ENCODE measurements around the gene EHD4. TPM values are rescaled to one million over a fixed set of nuclear protein-coding genes. Genes with fewer than 3 reads are reported as not detected.

Gene EHD4
- total RNA-seq, 1 experiment from 2014 or later: 15.5 TPM

DNA sequence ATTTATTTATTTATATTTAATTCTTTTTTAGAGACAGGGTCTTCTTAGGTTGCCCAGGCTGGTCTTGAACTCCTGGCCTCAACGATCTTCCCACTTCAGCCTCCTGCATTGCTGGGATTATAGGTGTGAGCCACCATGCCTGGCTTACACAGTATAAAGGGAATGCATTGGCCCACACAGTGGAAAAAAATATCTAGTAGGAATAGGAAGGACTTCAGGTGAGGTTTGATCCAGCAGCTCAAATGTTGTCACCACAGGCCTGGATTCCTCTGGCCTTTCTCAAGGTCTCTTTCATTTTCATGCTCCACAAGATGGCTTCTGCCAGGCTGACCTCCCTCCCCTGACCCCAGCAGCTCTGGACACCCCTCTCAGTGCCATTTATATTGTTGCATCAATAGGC is 76.4 kb downstream of the EHD4 start:
- DNase-seq (ENCODE audit: low spot score): no peak

DNA sequence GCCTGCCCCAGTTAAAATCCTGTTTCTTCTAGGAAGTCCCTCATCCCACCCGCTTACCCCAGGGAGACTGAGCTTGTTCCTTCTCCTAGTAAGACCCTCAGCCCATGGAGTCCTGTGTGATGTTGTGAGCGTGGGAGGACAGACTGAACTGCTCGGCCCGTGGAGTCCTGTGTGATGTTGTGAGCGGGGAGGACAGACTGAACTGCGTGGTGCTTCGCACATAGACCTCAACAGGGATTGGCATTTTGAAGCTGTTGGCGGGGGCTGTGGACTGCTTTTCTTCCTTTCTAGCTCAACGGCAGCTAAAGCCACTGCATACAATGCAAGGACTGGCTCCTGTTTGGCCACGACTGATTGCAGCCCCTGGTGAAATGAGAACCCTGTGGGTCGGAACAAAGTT is 76.9 kb downstream of the EHD4 start:
- no peak for DNase-seq (ENCODE audit: low spot score)

DNA sequence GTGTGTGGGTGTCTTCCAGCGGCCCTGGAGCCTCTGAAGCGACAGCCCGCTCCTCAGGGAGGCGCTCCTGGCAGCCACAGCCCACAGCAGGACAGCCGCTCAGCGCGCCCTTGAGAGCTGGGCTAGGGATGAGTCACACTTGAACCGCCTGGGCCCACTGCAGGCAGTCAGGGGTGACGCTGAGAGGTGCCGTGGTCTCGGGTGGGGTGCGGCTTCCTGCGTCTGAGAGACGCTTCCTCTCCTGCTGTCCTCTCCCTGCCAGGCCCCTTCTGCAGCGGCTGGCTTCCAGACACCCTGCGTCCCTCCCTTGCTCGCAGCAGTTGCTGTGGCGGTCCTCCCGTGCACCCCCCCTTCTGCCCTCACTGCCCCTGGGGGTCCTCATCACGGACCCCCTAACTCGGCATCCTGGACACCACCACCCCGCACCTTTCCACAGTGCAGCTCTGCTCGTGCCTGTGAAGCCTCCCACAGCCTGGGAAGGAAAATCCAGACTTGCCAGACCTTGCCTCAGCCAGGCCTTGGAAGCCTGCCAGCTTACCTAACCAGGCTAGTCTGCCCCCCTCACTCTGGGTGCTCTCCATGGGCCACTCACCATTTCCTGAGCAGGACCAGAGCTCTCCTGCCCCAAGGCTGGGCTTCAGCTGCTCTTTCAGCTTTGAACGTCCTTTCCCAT is 77.4 kb downstream of the EHD4 start:
- peak; percentile 84 for DNase-seq (ENCODE audit: low spot score)

DNA sequence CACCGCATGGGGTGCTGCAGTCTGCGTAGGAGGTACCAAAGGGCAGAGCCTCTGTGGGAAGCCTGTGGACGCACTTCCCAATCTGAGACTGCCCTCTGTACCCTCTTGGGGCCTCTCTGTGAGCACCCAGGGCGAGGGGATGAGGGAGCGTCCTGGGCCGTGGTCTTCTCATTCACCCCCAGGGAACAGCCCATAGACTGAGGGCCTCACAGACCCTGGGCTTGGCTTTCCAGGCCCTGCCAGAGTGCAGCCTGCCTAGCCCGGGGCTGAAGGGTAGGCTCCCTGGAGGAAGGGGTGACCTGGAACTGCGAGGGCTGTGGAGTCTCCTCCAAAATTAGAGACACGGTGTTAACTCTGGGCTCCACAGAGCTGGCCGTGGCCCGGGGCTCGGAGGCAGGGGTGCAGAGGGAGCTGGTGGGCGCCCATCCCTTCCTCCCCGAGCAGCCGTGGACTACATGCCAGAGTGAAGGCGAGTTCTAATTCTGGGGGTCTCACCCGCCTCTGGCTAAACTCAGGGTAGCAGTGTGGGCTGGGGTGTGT is 78.0 kb downstream of the EHD4 start:
- DNase-seq (ENCODE audit: low spot score): no peak

DNA sequence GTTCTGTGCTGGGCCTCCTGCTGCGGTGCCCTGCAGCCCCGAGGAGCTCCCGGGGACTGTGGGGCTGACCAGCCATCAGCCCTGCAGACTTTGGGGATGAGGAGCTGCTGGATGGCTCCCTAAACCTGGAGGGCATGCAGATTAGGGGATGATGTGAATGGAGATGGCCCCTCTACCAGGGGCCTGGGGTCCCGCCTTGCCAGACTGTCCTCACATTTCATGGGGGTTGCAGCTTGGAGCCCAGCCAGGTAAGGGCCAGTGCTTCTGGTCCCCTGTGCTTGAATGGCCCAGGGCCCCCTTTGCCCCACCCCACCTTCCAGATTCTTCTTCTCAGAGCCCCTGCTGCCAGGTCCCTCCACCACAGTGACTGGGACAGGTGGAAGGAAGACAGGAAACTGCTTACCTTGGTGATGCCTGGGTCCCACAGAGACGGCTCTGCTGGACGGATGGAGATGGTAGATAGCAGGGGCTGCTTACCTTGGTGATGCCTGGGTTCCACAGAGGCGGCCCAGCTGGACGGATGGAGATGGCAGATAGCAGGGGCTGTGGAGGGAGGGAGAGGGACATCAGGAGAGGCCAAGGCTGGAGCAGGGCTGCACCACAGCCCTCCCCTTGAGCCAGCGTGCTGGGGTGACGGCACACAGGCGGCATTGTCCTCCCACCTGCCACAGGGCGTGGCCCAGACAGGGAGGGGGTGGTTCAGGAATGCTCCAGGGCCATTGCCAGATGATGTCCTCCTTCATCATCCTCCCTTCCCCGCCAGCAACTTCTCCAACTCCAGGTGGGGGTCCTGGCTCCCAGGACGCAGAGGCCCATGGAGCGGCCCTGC is 78.7 kb downstream of the EHD4 start, which contains the start of gene SPTBN5:
Gene SPTBN5 (minus strand): TSS at position 632 of the 829 bp plus-strand sequence. CDS start 556 bp downstream, at position 76.
- peak; percentile 27 for DNase-seq (ENCODE audit: low spot score)

DNA sequence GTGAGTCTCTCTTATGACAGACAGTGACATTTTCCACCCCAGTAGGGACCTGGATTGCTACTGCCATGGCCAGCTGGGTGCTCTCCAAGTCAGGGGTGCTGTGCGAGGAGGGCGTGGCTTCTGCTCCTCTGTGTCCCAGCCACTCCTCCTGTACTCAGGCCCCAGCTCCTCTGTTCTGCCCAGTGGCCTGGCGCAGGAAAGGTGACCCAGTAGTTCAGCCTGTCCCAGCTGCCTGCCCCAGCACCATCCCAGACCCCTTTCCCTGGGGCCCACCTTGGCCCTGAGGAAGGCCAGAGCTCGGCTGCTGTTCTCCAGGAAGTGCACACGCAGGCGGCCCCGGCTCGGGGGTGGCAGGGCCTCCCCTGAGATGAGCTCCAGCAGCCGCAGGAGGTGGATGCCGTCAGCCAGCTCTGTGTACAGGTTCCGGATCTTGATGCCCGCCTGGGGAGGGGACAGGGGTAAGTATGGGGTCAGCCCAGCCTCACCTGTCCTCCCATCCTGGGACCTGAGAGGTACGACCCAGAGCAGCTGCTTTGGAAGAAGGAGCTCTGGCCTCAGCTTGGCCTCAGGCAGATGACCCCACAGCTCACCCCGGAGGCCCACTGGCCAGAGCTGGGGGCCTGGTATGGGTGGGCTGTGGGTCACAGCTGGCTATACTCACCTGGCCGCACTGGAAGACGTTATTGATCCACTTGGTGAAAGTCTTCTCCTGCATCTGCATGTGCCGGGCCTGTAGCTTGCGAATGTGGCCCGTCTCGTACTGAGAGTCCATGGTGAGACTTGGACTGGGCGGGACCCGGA is 79.5 kb downstream of the EHD4 start:
- no peak for DNase-seq (ENCODE audit: low spot score)

DNA sequence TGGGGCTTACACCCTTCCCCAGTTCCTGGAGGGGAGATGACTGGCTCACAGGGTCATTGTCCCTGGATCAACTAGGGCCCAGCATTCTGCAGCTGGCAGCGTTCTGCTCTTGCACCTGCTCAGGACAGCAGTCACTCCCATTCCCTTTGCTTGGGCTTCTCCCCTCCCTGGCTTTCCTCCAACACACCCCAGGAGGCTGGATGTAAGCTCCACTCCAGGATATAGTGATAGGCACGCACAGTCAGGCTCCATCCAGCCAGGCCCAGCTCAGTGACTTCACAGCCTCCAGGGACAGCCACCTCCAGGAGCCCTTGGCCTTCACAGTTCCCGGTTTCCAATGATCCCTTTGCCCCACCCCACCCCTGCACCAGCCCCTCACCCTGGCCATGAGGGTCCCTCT is 80.4 kb downstream of the EHD4 start:
- DNase-seq (ENCODE audit: low spot score): no peak

DNA sequence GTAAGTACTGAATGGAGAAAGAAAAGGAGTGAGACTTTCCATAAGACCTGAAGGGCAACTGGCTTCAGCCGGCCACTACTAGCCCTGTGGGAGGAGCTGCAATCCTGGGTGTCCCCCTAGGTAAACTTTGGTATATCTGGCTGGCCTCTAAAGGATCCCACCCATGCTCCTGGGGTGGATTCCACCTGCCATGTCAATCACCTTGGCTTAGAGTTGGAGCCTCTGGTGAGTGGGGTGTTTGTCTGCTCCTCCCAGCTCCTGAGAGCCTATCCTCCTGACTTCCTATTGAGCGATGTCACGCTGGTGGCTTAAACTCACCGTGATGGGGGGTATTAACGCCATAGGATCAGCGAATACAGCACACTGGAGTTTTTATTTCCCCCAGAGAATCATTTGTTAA is 81.1 kb downstream of the EHD4 start:
- DNase-seq (ENCODE audit: low spot score): no peak

DNA sequence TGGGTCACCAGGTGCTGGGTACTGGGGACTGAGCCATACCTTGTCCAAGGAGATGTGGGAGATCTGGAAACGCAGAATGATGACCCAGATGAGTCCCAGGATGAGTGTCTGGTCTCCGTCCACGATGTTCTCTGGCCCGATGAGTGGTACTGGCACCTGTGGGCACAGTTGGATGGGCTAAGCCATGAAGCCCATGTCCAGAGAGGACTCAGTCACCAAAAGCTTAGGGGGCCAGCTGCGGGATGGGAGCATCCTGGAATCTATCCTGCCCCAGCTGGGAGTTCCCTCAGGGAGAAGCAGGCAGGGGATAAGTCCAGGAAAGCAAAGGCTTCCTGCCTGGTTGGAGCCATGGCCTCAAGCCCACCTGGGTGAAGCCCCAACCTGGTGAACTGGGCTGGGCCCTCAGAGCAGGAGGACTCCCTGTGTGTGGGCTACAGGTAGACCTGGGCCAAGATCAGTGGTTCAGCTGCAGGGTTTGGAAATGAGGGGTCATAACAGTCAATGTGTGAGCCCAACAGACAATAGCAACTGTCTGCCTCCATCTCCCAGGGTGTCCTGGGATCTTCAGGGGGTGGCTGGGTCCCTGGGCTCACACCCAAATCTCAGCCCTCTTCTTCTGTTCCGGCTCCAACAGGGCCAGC is 82.2 kb downstream of the EHD4 start:
- no peak for DNase-seq (ENCODE audit: low spot score)

DNA sequence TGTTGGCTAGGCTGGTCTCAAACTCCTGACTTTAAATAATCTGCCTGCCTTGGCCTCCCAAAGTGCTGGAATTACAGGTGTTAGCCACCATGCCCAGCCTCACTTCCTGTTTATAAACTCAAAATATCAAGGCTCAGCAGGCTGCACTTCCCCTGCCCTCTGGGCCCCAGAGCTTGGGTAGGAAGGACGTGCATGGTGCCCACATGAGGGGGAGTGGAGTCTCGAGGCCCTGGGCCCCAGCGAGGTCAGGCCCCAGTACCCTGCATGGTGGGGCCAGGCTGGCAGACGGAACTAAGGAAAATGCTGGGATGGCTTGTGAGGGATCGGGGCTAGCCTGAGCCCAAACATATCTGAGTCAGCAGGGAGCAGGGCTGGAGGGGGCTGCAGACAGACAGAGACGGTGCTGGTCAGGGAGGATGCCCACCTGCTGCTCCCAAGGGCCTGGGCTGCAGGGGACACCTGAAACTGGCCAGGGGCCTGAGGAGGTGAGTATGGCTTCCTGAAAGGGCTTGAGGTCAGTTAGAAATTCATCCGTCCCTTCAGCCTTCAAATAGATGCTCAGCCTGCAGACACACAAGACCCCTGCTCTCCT is 83.6 kb downstream of the EHD4 start:
- no peak for DNase-seq (ENCODE audit: low spot score)

DNA sequence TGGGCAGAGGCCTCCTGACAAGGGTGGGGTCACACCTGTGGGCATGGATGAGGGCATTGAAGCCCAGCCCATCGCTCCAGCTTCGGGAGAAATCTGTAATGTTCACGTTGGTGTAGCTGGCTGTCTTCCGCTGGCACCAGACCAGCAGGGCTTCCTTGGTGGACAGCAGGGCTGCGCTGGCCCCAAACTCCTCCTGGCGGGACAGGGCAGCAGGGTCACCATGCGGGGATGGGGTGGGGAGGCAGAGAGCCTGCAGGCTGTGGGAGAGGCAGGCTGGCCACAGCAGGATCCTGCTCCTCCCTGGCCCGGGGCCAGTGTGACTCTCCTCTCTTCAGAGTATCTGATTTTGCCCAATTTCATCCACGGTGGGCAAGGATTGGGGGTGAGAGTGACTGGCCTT is 84.5 kb downstream of the EHD4 start:
- no peak for DNase-seq (ENCODE audit: low spot score)

DNA sequence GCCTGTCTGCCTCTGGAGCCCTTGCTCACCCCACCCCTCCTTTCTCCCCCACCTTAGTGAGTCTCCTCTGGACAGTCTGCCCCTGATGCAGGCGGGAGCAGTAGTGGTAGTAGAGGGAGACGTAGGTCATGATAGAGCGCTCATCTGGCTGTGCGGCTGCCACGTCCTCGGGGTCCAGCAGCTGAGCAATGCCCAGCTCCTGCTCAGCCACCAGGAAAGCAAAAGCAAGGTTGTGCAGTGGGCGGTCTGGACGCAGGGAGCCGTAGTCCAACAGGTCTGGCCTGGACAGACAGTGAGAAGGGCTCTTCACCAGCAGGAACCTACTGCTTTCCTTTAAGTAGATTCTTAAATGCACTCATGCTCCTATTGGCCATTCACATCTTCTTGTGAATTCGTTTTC is 85.2 kb downstream of the EHD4 start:
- DNase-seq (ENCODE audit: low spot score): no peak

DNA sequence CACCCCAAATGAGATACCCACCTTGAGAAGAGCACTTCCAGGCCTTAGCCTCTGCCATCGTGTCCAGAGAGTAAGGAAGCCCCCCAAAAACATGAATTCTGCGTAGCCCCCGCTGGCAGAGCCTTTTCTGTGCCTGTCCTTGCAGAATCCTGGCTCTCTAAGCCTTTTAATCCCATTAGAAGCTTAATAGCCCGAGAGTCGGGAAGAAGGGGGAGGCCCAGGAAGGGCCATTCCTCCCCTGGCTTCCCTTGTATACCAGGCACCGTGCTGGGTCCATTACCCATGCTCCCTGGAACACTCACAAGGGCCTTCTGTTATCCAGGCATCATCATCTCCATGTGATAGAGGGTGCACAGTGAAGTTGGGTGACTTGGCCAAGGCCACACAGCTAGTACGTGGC is 85.6 kb downstream of the EHD4 start:
- DNase-seq (ENCODE audit: low spot score): no peak

DNA sequence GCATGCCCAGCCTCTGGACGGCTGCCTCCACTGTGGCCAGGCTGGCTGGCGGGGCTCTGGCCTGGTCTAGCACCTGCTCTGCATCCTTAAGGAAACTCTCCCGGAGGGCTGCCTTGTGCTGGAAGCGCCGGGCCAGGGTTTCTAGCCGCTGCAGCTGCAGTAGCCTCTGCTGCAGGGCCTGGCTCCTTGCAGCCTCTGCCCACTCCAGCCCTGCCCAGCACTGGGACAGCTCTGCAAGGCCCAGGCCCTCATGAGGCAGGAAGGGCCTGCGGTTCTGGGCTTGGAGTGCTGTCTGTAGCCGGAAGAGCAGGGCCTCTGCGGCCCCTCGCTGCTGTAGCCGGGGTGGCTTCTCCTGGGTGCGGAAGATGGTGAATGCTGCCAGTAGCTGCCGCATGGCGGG is 86.5 kb downstream of the EHD4 start:
- no peak for DNase-seq (ENCODE audit: low spot score)

DNA sequence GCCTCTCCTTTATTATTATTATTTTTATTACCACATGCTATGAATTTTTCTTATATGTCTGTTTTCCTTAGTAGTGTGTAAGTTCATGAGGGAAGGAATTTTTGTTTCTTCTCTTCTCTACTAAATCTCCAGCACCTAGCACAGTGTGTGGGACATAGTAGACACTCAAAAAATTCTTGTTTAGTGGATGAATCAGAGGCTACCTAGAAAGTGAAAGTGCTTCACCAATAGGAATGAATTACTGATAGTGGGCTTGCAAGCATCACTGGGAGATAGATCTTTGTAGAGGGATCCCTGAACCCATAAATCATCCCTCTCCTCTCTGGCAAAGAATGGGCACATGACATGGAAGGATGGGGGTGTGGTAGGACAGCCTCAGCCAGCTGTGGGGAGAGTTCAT is 87.0 kb downstream of the EHD4 start:
- no peak for DNase-seq (ENCODE audit: low spot score)

DNA sequence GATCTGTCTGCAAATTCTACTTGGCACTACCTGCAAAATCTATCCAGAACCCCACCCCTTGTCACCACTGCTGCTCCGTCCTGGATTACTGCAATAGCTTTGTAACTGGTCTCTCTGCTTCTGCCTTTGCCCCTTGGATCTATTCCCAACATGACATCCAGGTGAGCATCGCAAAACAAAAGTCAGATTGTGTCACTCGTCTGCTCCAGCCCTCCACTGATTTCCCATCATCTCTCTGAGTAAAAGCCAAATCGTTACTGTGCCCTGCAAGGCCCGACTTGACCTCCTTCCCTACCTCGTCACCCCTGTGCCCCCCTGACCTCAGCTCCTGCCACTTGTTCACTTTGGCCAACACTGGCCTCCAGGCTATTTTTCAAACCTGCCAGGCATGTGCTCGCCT is 87.9 kb downstream of the EHD4 start:
- DNase-seq (ENCODE audit: low spot score): no peak

DNA sequence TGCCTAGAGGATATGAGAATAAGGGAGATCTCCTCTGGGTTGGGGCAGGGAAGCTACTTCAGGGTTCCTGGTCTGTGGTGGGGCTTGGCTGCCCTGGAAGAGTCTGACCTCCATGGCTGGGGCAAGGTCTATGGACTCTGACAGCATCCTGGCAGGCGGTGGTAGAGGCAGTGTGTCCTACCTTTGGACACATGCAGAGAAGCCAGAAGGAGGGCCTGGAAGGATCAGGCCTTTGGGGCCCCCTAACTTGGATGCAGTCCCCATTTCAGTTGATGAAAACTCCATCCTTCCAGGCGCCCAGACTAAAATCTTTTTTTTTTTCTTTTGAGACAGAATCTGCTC is 88.9 kb downstream of the EHD4 start:
- DNase-seq (ENCODE audit: low spot score): no peak

DNA sequence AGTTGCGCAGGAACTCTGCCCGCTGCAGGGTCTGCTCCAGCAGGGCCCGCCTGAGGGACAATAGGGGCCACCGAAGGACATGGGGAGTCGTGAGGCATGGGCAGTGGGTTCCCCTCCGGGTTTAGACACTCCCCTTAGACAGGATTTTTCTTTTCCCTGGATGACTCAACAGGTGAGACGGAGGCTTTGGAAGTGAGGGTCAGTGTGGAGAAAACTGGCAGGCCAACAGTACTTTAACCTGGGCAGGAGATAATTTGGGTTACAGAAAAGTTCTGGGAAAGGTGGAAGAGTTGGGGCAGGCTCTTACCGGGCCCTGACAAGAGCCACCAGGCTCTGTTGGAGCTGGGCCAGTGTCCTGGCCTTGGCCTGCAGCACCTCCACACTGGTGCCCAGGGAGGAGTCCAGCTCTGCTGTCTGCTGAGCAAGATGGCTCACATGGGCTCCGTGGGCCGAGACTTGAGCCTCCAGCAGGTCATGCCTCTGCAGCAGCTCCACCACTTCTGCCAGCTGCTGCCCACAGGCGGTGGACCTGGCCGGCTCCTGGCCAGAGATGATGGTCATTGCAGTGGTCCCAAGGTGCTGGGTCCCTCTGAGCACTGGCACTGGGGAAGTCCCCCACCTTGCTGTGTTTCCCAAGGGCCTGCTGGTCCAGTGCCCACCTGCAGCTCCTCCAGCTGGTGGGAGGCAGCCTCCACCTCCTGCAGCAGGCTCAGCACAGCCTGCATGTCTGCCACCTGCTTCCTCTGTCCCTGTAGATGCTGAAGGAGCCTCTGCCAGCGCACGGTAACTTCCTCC is 89.5 kb downstream of the EHD4 start:
- DNase-seq (ENCODE audit: low spot score): no peak

DNA sequence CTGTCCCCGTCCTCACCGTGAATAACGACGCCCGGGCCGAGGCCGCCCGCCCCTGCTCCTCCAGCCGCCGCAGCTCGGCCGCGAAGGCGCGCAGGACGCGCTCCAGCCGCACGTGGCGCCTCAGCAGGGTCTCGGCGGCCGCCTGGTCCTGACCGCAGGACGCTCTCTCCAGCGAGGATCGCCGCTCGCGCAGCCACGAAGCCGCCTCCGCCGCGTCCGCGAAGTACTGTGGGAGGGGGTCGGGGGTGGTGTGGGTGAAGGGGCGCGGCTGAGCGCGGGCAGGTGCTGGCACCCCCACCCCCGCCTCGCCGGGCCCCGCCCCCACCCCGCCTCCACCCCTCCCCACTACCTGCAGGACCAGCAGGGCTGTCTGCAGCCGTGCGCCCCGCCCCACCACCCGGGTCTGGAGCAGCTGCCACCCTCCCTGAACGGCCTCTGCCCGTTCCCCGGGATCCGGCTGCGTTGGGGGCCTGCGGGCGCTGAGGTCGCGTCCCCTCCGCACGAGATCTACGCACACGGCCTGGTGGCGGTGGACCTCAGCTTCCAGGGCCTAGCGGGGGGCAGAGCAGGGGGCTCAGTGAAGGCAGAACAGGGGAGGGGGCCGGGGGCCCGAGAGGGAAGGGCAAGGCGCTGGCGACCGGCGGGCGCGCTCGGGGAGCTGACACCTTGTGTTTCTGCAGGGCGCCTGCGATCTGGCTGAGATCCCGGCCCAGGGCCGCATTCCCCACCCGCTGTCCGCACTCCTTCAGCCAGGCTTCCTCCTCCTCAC is 90.3 kb downstream of the EHD4 start:
- DNase-seq (ENCODE audit: low spot score): no peak

DNA sequence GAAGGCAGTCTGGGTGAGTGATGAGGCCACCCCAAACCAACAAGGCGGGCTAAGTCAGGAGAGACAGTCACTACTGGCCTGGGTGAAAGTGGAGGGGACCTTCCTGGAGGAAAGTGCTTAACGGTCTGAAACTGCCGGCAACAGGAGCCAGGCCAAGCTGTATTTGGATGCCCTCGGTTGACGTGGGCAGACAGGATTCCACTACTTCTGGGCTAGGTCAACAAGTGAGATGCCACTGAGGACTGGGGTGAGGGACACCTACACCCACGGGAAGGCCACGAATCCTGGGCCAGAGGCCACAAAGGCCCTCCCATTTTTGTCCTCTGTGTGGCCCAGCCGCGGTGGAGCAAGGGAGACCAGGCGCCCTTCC is 90.8 kb downstream of the EHD4 start:
- DNase-seq (ENCODE audit: low spot score): no peak
